ENCODE data around the gene FES. TPM values are rescaled to one million over a fixed set of nuclear protein-coding genes. Genes with fewer than 3 reads are reported as not detected.
"Not testable (repeated sequence)": the region's sequence is repeated elsewhere in the genome, so short reads cannot be mapped to it uniquely, and the experiment has no call there.

FES gene
- total RNA-seq, 1 donor from 2014 or later, result 16.2 TPM

DNA sequence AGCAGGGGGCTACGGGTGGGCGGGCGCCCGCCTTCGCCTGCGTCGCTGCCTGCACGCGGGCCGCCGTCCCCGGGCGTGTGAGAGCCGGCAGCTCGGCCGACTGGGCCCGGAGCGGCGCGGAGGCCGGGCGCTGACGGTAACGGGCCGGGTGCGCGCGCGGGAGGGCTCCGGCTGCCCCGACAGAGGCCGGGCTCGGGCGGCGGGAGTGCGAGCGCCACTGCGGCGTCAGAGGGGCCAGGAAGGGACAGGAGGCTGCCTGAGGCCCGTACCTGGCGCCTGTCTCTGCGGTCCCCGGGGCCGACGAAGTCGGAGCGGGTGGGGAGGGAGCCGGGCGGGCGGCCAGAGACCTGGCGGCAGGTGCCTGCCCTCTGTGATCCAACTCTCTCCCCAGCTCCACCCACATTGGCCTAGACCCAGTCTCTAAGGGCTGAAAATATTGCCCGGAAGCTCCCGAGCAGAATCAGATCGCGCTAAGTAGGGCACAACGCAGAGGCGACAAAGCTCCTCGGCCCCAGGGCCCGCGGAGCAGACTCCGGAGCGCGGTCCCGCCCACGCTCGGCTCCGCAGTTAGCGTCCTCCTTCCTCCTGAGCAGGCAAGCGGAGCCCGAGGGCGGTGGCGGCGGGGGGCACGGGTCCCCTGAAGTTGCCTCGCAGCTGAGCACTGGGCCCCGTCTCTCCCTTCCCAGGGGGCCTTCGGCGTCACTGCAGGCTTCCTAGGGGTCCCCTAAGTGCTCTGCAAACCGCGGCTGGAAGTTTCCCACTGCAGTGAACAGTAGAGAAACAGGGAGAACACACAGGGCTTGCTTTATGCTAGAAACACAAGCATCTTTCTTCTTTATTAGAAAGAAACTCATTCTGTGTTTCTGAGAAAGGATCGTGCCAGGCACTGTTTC lies 18.8 kb downstream of the FES start, which contains the start of gene MAN2A2:
MAN2A2 (plus strand) TSS at position 463 of the 893 bp plus-strand sequence. CDS start 906 bp downstream, outside the sequence.
- intact Hi-C loops (cut with DNase I), result loop anchor here (1.0 kb wide), 1 partner anchor 29 kb away; the partner anchor contains the start of gene HDDC3

DNA sequence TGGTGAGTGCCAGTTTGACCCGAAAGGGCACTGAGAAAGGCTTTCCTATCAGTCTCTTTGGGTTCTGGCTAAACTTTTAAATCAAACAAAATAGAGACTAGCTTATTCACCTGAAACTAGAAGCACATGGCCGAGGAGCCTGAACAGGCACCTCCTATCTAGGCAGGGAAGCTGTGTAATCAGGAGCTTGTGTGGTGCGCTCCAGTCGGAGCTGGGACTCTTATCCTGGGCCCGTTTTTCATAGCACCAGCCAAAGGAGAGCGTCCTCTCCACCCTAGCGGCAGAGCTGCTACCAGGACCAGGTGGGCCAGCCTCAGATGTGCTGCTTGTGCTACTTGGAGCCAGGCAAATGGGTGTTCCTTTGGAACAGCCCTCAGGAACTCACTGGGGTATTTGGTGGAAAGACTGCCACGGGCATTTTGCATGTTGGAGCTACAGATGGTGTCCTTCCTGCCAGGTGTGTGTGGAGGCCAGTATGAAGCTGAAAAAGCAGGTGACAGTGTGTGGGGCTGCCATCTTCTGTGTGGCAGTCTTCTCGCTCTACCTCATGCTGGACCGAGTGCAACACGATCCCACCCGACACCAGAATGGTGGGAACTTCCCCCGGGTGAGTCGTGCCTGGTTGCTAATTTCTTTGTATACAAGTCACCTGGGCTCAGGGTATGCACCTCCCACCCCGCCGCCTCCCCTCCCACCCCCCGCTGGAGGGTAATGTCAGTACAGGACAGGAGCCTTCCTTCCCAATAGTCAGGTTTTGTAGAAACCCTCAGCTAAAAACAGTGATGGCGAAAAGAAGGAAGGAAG lies 19.6 kb downstream of the FES start:
- intact Hi-C loops (cut with DNase I), result no loop called here
- no peak for DNase-seq (ENCODE audit: low spot score)

More for the DNA sequence above, 18.8 kb downstream of the FES start, which contains the start of gene MAN2A2:
- DNase-seq (ENCODE audit: low spot score), result no peak

DNA sequence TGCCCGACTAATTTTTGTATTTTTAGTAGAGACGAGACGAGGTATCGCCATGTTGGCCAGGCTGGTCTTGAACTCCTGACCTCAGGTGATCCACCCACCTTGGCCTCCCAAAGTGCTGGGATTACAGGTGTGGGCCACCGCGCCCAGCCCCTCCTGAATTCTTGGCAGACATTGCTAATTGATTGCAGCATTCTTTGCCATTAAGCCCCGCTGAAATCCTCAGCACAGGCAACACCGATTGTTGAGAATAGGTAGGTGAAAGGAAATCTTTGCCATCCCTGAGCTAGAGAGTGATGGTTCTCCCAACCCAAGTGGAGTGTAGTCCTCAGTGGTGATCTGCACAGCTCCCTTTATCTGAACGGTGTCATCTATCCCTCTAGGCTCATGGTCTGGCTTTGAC lies 20.4 kb downstream of the FES start:
- no peak for DNase-seq (ENCODE audit: low spot score)
- intact Hi-C loops (cut with DNase I), result no loop called here

DNA sequence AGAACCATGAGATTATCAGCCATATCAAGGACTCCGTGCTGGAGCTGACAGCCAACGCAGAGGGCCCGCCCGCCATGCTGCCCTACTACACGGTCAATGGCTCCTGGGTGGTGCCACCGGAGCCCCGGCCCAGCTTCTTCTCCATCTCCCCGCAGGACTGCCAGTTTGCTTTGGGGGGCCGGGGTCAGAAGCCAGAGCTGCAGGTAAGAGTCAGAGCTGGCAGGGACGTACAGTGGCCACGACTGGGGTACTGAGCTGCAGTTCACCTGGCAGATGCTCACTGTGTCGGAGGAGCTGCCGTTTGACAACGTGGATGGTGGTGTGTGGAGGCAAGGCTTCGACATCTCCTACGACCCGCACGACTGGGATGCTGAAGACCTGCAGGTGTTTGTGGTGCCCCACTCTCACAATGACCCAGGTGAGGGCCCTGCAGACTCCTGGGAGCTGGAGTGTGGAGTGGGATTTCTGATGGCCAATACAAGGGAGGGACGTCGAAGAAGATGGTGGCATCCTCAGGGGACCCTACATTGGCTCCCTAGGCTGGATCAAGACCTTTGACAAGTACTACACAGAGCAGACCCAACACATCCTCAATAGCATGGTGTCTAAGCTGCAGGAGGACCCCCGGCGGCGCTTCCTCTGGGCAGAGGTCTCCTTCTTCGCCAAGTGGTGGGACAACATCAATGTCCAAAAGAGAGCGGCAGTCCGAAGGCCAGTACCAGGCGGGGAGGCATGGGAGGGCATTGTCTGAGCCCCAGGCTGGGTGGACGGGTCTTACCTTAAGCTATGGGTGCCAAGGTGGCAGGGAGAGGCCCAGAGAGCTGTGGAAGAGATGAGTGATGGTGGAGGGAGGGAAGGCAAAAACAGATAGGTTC lies 21.2 kb downstream of the FES start:
- DNase-seq (ENCODE audit: low spot score), result no peak
- intact Hi-C loops (cut with DNase I), result no loop called here

DNA sequence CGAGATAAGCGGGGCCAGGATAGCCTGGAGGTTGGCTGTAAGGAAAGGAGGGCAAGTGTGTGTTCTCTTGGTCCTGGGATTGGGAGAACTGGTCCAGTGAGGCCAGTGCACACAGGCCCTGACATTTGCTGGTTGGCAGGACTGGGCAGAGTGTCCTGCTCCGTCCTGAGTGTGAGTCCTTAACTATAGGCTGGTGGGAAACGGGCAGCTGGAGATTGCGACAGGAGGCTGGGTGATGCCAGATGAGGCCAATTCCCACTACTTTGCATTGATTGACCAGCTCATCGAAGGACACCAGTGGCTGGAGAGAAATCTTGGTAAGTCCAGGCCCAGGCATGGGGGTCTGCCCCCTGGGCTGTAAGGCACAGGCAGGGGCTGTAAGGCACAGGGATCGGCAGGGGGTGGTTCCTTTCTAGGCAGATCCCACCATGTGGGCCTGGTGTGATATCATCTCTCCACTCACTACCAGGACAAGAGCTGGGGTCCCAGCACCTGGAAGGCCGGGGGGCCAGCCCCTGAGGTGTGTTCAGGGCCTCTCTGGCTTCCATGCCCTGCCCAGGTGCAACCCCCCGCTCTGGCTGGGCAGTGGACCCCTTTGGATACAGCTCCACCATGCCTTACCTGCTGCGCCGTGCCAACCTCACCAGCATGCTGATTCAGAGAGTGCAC lies 22.0 kb downstream of the FES start:
- DNase-seq (ENCODE audit: low spot score), result no peak
- intact Hi-C loops (cut with DNase I), result no loop called here

DNA sequence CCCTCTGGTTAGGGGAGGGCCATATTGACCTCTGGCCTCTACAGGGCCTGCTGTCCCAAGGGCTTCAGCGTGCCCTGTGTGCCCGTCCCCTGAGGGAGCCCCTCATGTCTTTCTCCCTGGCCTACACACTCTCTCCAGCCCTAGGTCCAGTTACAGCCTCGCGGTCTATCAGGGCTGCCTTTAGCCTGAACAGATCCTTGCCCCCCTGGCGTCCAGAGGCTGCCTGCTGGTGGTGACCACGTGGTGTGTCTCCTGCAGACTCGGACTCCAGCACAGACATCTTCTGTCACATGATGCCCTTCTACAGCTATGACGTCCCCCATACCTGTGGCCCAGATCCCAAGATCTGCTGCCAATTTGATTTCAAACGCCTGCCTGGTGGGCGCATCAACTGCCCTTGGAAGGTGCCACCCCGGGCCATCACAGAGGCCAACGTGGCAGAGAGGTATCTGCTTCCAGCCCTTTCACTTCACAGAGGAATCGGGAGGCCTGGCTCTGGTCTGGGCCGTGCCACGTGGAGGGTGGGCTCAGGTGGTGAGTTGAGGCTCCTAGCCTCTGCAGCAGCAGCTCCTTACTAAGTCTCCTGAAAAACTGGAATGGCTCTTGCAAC lies 22.9 kb downstream of the FES start:
- intact Hi-C loops (cut with DNase I), result no loop called here
- no peak for DNase-seq (ENCODE audit: low spot score)

DNA sequence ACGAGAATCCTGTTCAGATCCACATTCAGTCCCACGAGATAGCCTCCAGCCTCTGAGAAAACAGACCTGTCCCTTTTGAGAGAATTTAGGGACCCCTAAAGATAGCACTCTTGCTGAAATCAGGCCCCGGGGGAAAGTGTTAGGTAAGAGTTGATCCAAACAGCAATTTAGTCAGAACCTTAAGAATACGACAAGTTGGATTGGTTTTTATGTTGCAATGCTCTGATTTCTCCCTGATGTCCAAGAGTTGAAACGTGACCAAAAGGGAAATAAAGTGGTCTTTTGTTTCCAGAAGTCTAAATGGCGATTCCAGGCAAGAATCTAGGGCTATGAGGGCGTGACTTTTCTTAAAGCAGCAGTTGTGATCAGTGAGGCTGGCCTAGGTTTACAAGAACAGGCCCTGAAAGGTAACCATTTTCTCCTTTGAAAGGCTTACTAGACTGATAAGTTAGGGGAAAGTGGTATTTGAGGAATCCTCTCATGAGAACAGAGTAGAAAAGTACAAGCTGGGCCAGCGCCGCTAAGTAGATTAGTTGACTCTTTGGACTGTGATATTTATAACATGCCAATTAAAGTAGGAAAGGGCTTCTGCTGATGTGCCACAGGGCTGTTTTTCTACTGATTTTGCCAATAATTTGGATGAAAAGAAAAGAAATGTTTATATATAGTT lies 23.7 kb downstream of the FES start:
- intact Hi-C loops (cut with DNase I), result no loop called here
- DNase-seq (ENCODE audit: low spot score), result no peak

DNA sequence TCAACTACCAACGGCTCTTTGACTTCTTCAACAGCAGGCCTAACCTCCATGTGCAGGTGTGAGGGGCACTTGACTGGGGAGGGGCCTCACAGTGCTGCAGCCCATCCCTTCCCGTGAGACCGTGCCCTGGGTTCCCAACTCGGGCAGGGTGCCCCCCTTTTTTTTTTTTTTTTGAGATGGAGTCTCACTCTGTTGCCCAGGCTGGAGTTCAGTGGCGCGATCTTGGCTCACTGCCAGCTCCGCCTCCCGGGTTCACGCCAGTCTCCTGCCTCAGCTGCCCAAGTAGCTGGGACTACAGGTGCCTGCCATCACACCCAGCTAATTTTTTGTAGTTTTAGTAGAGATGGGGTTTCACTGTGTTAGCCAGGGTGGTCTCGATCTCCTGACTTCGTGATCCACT lies 25.1 kb downstream of the FES start:
- DNase-seq (ENCODE audit: low spot score); intact Hi-C loops (cut with DNase I): not testable (repeated sequence)

DNA sequence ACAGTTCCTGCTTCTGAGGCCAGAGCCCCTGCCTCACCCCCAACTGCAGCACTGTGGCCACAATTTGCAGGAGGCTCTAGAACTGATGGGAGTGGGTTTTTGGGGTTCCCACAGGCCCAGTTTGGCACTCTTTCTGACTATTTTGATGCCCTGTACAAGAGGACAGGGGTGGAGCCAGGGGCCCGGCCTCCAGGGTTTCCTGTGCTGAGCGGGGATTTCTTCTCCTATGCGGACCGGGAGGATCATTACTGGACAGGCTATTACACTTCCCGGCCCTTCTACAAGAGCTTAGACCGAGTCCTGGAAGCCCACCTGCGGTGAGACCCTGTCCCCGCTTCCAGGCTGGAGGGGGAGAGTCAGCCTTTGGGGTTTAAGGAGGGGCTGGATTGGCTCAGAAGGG lies 25.7 kb downstream of the FES start:
- intact Hi-C loops (cut with DNase I), result no loop called here
- no peak for DNase-seq (ENCODE audit: low spot score)

DNA sequence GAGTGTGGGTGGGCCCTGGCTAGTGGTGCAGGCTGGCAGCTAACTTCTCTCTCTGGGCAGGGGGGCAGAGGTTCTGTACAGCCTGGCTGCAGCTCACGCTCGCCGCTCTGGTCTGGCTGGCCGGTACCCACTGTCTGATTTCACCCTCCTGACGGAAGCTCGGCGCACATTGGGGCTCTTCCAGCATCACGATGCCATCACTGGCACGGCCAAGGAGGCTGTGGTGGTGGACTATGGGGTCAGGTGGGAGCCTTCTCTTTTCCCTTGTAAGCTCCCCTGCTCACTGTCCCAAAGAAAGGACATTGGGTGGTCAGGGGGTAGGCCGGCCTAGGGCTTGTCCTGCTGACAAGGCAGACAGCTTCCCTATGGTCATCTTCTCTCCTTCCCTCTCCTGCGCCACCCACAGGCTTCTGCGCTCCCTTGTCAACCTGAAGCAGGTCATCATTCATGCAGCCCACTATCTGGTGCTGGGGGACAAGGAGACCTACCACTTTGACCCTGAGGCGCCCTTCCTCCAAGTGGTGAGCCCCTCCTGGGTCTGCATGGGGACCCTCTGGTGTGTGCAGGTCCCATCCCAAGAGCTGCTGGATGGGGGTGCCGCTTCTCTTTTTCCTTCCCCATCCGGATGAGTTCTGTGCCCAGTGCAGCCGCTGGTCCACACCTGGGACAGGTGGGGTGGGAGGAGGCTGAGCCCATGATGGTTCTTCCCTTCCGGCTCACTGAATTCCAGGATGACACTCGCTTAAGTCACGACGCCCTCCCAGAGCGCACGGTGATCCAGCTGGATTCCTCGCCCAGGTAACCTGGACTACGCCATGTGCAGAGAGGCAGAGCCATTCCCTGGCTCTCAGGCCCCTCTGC lies 26.4 kb downstream of the FES start:
- no peak for DNase-seq (ENCODE audit: low spot score)
- intact Hi-C loops (cut with DNase I), result no loop called here

DNA sequence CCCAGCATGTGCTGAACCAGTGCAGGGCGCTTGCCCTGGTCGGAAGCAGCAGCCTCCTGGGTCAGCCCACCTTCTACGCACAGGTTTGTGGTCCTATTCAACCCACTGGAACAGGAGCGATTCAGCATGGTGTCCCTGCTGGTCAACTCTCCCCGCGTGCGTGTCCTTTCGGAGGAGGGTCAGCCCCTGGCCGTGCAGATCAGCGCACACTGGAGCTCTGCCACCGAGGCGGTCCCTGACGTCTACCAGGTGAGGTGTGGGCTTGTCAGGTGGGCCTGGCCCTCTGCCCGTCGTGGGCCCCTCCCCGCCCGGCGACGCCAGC lies 27.0 kb downstream of the FES start:
- intact Hi-C loops (cut with DNase I), result no loop called here

DNA sequence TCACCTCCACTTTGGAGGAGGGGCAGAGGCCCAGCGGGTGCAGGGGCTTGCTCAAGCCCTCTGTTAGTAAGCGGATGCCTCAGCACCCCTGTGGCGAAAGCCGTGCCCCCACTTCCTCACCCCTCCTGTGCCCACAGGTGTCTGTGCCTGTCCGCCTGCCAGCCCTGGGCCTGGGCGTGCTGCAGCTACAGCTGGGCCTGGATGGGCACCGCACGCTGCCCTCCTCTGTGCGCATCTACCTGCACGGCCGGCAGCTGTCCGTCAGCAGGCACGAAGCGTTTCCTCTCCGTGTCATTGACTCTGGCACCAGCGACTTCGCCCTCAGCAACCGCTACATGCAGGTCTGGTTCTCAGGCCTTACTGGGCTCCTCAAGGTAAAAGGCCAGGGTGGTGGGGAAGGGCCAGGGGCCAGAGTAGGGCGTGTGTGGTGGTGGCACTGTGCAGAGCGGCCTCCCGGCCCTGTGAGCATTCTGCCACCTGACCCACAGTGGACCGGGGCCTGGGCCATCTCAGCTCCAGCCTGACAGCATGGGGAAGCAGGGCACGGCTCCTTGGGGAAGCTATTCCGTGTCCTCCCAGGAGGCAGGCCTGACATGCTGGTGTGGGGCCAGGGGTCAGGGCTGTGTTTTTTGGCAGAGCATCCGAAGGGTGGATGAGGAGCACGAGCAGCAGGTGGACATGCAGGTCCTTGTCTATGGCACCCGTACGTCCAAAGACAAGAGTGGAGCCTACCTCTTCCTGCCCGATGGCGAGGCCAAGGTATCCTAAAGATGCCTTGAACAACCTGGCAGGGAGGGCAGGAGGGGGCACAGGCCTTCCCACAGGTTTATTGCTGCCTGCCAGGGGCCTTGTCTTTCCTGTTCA lies 27.8 kb downstream of the FES start:
- intact Hi-C loops (cut with DNase I), result no loop called here
- no peak for DNase-seq (ENCODE audit: low spot score)

More for the DNA sequence above, 27.0 kb downstream of the FES start:
- no peak for DNase-seq (ENCODE audit: low spot score)

DNA sequence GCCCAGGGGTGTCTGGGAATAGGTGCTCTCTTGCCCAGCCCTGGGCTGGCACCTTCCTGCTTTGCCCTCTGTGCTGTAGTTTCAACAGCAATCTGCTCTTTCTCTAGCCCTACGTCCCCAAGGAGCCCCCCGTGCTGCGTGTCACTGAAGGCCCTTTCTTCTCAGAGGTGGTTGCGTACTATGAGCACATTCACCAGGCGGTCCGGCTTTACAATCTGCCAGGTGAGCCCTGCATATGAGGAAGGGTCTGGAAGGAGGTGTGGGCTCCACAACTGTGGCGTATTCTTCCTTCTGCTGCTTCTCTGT lies 28.4 kb downstream of the FES start:
- intact Hi-C loops (cut with DNase I), result no loop called here
- DNase-seq (ENCODE audit: low spot score), result no peak

DNA sequence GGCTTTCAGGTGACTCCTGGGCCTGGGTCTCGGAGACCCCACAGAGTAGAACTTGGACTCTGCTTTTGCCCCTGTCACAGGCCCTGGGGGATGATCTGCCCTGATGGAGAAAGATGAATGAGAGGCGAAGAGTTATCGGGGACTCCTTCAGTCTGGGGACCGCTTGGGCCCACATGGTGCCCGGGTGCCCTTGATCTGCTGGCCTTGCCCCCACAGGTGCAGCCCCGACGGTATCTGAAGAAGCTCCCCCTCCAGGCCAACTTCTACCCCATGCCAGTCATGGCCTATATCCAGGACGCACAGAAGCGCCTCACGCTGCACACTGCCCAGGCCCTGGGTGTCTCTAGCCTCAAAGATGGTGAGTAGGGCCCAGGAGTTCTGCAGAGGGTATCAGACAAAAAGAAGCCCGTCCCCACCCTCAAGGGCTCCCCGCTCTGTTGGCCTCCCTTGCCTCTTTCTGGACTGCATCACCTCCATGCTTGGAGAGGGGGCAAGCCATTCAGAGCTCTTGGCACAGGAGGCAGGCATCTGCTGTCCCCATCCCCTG lies 29.2 kb downstream of the FES start:
- intact Hi-C loops (cut with DNase I), result no loop called here
- DNase-seq (ENCODE audit: low spot score), result no peak

DNA sequence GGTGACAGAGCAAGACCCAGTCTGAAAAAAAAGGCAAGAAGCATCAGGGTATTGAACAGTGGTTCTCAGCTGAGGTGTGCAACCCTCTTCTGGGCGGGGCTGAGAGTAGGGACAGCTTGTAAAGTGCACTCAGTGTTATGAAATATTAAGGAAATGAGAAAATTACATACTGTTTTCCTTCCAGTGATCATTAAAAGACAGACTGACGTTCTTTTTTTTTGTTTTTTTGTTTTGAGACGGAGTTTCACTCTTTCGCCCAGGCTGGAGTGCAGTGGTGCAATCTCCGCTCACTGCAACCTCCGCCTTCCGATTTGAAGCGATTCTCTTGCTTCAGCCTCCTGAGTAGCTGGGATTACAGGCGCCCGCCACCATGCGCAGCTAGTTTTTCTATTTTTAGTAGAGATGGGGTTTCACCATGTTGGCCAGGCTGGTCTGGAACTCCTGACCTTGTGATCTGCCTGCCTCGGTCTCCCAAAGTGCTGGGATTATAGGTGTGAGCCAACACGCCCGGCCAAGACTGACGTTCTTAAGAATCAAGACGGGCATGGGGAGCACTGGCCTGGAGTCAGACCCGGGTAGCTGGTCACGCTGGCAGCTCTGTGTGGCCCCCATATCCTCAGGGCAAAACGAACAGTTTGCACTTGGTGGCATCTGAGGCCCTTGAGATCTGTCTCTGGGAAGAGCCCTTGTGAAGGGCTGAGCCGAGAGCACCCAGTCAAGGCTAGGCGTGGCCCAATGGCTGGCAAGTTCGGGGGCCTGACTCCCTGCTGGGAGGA lies 30.2 kb downstream of the FES start:
- DNase-seq (ENCODE audit: low spot score), result no peak
- intact Hi-C loops (cut with DNase I), result no loop called here
